GM21515 (cell line): ENCODE measurements around the gene CSH2.
"Not testable (repeated sequence)": the region's sequence is repeated elsewhere in the genome, so short reads cannot be mapped to it uniquely, and the experiment has no call there.

Experiments
- ATAC-seq: cut with Tn5 transposase; IDR thresholded peaks from one replicate; pipeline ENCODE4 v1.9.1; 2021; ENCODE audit not compliant: unreplicated experiment

The CSH2 gene

GRCh38 chr17:63866625-63867024, 6.9 kb downstream of the CSH2 start:
- ATAC-seq: not testable (repeated sequence)

DNA sequence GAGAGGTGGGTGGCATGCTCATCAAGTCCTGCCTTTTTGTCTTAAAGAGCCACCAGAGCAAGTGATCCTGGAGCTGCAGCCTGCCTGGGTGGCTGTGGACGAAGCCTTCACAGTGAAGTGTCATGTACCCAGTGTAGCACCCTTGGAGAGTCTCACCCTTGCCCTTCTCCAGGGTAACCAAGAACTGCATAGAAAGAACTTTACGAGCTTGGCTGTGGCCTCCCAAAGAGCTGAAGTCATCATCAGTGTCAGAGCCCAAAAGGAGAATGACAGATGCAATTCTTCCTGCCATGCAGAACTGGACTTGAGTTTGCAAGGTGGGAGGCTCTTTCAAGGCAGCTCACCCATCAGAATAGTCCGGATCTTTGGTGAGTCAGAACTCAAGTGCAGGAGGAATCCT, 14.2 kb downstream of the CSH2 start:
- ATAC-seq: no peak

- not testable (repeated sequence) for ATAC-seq
Observed at GRCh38 chr17:63856425-63856824, 17.1 kb downstream of the CSH2 start.

DNA sequence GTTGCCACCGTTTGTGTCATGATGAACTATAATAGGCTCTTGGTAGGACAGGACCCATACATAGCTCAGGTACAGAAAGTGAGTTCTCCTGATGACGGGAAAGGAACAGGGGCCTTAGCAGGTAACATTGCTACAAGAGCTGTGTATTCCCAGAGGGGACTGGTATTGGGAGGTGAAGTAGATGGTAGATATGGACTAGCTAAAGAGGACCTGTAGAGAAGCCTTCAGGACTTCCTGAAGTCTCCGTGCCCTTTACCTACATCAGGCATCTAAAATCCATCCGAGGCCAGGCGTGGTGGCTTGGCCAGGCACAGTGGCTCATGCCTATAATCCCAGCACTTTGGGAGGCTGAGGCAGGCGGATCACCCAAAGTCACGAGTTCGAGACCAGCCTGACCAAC, 18.3 kb downstream of the CSH2 start:
- no peak for ATAC-seq

GRCh38 chr17:63854709-63855108, 18.8 kb downstream of the CSH2 start:
- ATAC-seq: no peak

GRCh38 chr17:63853260-63853659, 20.2 kb downstream of the CSH2 start:
- ATAC-seq: no peak

DNA sequence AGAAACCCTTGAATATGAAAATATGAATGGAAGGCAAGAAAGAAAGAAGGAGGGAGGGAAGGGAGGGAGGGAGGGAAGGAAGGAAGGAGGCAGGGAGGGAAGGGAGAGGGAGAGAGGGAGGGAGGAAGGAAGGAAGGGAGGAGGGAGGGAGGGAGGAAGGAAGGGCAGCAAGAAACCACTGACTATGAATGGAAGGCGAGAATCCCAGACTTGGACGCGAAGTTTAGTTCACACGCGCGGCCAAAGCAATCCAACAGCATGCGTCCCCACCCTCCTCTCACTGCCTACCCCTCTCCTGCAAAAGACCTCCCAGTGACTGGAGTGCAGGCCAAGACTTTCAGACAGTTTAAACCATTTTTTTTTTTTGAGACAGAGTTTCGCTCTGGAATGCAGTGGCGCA, 23.1 kb downstream of the CSH2 start:
- ATAC-seq: no peak

DNA sequence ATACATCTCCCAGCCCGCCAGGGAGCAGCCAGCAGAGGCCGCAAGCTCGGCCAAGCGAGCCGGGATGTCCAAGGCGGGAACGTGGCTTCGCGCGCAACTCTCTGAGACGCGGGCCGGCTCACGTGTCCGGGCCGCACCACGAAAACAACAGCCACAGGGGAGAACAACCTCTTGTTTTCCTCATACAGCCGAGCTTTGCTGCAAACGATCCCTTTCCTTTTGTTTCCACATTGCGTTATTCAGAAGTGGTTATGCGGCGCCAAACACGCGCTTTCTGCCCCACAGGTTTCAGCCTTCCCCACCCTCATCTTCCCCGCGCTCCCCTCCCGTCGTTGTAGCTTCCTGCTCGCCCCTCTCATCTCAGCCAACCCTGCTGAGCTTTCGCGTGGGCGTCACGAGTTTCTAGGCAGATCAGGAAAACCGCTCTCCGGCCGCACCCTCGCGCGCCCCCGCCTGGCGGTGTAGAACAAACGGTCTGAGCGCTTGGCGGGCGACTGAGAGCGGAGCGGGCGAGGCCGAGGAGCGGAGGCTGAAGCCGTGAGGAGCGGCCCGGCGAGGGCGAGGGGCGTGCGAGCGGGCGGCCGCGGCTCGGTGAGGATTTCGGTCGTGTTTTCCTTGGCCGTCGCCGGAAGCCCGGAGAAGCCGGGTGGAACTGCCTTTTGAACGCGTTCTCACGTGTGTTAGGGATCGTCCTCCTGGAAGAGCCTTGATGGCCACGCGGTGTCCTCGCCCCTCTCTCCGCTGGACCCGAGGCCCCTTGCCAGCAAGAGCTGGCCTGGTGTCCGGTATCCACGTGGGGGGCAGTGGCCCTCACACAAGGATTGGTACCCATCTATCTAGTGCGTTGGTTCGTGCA, 24.4 kb downstream of the CSH2 start:
- ATAC-seq: peak; percentile 53

DNA sequence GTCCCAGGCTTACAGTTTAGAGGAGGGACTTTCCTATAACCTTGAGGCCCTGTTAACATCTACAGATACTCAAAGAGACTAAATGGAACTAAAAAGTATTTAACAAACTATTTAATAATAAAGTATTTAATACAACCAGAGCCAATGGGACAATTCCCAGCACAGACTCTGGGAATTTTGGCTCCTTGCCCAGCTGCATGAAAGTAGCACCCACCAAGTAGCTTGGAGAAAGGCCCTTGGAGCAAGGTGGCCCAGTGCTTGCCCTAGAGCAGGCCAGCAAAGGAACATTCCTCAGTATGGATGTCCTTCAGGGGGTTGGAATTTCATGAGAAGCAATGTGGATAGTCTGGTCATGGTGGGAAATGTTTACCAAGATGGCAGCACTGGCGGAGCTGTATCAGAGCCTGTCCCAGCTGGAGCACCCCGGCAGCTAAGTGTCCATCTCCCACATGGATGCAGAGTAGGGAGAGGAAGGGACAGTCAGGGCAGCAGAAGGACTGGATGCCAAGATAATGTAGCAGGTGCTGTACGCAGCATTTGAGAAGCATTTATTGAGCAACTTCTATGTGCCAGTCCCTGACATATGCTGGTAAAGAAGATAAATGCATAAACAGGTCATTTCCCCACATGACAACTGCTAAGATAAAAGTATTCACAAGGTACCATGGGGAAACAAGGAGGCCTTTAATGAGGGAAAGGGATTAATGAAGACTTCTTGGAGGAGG, 25.8 kb downstream of the CSH2 start:
- no peak for ATAC-seq

DNA sequence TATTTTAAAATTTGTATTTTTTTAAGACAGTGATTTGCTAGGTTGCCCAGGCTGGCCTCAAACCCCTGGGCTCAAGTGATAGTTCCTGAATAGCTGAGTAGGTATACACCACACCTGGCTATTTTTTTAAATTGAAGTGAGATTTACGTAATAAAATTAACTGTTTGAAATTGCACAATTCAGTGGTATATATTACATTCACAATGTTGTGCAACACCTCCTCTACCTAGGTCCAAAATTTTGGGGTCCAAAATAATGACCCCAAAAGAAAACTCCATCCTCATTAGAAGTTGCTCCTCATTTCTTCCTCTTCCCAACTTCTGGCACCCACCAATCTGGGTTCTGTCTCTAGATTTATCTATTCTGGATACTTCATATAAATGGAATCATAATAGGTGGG, 28.0 kb downstream of the CSH2 start:
- no peak for ATAC-seq

GRCh38 chr17:63843910-63844677, 29.4 kb downstream of the CSH2 start:
- ATAC-seq: no peak

DNA sequence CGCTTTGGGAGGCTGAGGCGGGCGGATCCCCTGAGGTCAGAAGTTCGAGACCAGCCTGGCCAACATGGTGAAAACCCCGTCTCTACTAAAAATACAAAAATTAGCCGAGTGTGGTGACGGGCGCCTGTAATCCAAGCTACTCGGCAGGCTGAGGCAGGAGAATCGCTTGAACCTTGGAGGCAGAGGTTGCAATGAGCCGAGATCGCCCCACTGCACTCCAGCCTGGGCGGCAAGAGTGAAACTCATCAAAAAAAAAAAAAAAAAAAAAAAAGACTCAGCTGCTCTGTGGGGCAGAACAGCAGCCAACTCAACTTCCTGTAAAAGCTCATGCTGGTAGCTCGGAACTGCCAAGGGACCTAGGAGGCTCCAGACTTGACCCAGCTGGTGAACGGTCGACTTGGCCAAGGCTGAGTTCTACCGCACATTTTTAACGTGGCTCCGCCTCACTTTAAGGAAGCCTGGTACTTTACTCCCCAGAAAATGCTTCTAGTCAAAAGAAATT, 30.0 kb downstream of the CSH2 start:
- not testable (repeated sequence) for ATAC-seq

DNA sequence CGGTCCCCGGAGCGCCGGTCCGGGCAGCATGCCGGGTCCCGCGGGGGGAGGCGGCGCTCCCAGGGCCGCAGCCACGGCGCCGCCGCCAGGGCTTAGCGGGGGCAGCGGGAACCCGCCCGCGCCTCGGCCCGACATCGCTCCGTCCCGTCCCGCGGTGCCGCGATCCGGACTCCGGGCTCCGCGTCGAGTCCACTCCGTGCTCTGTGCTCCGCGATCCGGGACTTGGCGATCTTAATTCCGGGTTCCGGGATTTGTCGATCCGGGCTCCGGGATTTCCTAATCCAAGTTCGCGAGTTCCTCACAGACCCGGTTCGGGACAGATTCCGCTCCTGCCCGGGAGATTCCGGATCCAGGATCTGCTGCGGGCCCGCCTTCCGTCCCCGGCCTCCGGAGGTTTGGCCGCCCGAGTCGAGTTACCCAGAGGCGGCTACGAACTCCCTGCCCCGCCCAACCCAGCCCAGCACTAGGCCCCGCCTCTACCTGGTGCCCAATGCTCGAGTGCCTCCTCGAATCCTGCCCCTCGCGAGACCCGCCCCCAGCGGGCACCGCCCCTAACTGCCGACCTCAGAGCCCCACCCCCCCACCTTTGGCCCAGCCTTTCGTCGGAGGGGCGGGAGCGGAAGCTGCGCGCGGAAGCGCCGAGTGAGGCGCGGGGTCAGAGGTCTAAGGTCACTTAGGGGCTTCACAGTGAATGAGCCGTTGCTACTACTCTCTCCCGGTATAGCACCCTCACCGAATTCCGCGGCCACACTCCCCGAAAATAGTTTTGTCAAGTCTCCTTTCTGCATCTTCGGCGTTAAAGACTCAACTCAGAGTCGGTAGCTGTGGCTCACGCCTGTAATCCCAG, 30.7 kb downstream of the CSH2 start, which contains the start of gene SMARCD2:
TSS of gene SMARCD2 (minus strand) at position 146 of the 847 bp plus-strand sequence. CDS start at position 135, 11 bp downstream.
- peak; percentile 67 for ATAC-seq

DNA sequence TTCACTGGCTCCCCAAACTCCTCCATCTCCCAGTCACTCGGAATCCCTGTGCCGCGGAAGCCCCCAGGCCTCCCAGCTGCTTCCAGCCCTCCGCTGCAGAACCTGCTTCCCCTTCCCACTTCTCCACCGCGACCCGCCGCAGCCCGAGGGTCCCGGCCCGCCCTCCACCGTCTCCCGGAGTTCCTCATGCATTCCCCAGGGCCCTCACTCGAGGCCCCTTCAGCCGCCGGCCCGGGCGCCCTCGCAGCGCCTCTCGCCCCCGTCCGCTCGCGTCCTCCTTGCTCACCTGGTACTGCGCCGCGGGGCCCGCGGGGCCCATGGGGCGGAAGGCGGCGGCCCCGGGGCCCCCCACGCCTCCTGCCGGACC, 31.3 kb downstream of the CSH2 start:
- no peak for ATAC-seq

DNA sequence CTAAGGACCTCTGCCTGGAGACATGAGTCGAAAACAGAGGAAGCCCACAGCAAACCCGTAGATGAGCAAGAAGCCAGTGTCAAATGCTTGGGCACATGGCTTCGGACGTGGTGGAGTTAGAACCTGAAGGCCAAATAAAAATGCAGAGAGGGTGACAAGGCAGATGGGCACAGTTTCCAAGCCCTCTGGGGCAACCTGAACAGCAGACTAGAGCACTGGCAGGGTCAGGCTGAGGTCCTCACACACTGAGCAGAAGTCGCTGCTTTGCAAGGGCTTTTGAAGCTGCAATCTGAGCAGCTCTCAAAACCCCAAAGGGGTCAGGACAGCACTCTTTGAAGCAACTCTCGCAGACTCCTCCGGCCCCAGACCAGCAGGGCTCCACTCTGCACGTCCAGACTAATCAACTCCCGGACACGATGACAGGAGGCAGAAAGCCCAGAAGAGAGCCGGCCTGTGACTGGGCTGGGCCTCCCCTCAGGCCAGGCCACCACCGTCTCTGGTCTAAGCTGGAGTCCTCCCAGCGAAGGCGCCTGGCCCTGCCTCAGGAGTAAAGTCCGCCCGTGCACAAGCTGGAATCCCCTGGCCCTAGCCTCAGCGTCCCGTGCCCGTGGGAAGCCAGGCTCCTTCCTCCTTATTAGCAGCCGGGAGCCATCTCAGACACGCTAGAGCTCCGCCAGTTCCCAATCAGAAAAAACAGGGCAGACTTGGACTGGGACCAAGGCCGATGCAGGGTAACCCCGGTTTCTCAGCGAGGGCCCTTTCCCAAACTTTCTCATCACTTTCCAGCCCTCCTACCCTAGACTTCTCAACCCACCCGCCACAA, 31.9 kb downstream of the CSH2 start:
- no peak for ATAC-seq

DNA sequence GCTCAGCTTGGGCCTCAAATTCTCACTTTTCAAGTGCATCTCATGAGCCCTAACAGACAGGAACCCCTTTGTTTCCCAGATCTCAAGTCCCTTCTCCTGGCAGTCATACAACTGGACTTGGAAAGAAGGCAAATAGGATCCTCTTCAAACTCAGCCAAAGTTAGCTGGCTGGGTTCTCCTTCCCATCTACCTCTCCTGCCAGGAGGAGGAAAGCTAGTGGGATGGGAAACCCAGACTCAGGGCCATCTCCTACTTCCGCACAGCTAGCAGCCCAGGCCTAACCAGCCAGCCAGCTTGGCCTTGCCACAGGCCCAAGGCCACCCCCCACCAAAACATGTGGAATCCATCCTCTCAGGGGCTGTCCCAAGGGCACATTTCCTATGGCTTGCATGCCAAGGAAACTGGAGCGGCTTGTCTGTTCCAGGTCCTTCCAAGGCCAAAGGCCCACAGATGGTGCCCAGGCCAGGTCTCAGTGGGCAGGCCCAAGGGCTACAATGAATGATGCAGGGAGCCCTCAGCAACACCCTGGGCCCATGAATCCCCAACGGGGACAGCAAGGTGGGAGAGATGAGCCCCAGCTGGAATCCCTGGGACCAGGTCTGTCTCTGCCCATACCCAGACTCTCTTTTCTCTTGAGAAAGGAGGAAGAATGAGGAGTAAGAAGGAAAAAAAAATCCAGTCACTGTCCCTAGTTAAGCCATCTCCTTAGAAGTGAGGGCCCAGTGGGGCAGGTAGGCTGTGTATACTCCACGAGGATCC, 32.7 kb downstream of the CSH2 start:
- no peak for ATAC-seq

- no peak for ATAC-seq
Observed at GRCh38 chr17:63838631-63839171, 34.8 kb downstream of the CSH2 start.

- ATAC-seq: no peak
Observed at GRCh38 chr17:63837962-63838600, 35.4 kb downstream of the CSH2 start.
